ENCODE measurements around the gene GART. TPM values are rescaled to one million over a fixed set of nuclear protein-coding genes. Genes with fewer than 3 reads are reported as not detected.
"Not testable (repeated sequence)": the region's sequence is repeated elsewhere in the genome, so short reads cannot be mapped to it uniquely, and the experiment has no call there.

The GART gene
- total RNA-seq, 1 experiment from 2014 or later = 131 TPM

GRCh38 chr21:33473344-33473743, 68.6 kb downstream of the GART start:
- DNase-seq (ENCODE audit: low read depth) = no peak

- no peak for DNase-seq (ENCODE audit: low read depth)
Observed at GRCh38 chr21:33470701-33471100, 71.2 kb downstream of the GART start.

GRCh38 chr21:33469183-33469582, 72.7 kb downstream of the GART start:
- not testable (repeated sequence) for DNase-seq (ENCODE audit: low read depth)

- DNase-seq (ENCODE audit: low read depth) = no peak
Observed at GRCh38 chr21:33461538-33462250, 80.2 kb downstream of the GART start.

GRCh38 chr21:33458861-33459260, 83.1 kb downstream of the GART start:
- no peak for DNase-seq (ENCODE audit: low read depth)

- no peak for DNase-seq (ENCODE audit: low read depth)
Observed at GRCh38 chr21:33455686-33456446, 86.1 kb downstream of the GART start.

Other genes with a start within 250 kb of the GART start
- gene IFNAR1, start 217.1 kb downstream of the GART start, total RNA-seq (2014; rRNA removed) = 13.4 and 20.3 TPM in 2 replicates
- gene IFNGR2, start 138.7 kb downstream of the GART start, total RNA-seq (2014; rRNA removed) = 45.4 and 52.7 TPM in 2 replicates
- gene TMEM50B, start 62.1 kb downstream of the GART start, total RNA-seq (2014; rRNA removed) = 28.6 and 37.0 TPM in 2 replicates
- gene DNAJC28, start 50.4 kb downstream of the GART start, total RNA-seq (2014; rRNA removed) = 0.77 and 1.1 TPM in 2 replicates
- gene SON, start 921 bp upstream of the GART start, total RNA-seq (2014; rRNA removed) = 80.3 and 217 TPM in 2 replicates
- 31.1 and 43.3 TPM in 2 replicates for gene DONSON, start 46.6 kb upstream of the GART start, total RNA-seq (2014; rRNA removed)
- 17.7 and 18.3 TPM in 2 replicates for gene CRYZL1, start 99.6 kb upstream of the GART start, total RNA-seq (2014; rRNA removed)
- gene ITSN1, start 100.4 kb upstream of the GART start, total RNA-seq (2014; rRNA removed) = 18.9 and 35.2 TPM in 2 replicates

All from LHCN-M2 (cell line).